Activated T-helper 1 cell treated with anti-CD3 and anti-CD28 coated beads, Interleukin-12 subunit alpha, Interleukin-12 subunit beta, Interleukin-2, Interleukin-4 antibody, amounts not matched to agents 30 ng/mL and 10 ng/mL and 1 ng/mL, durations not matched to agents 14 hours and 24 hours and 36 hours (primary cell): ENCODE measurements around the gene HPS1. TPM values are rescaled to one million over a fixed set of nuclear protein-coding genes. Genes with fewer than 3 reads are reported as not detected.

ENCODE experiments used
- DNase-seq: peaks from one replicate; pipeline ENCODE4 v3.0.0; 2021; ENCODE audit warnings: low spot score
- H3K27ac Mint-ChIP-seq: one replicate; pipeline ENCODE4 v1.8.0; 2021; ENCODE audit warnings: mild to moderate bottlenecking, mixed read lengths
- H3K27me3 Mint-ChIP-seq: one replicate; pipeline ENCODE4 v1.8.0; 2022; ENCODE audit warnings: mild to moderate bottlenecking, moderate library complexity, mixed read lengths; ENCODE audit not compliant: insufficient read depth
- H3K36me3 Mint-ChIP-seq: one replicate; pipeline ENCODE4 v1.8.0; 2021; ENCODE audit warnings: low read depth, mixed read lengths
- H3K4me1 Mint-ChIP-seq: one replicate; pipeline ENCODE4 v1.8.0; 2021; ENCODE audit warnings: low read depth, mixed read lengths
- H3K4me3 Mint-ChIP-seq: one replicate; pipeline ENCODE4 v1.8.0; 2021; ENCODE audit warnings: mild to moderate bottlenecking, moderate library complexity, mixed read lengths
- H3K9me3 Mint-ChIP-seq: one replicate; pipeline ENCODE4 v1.8.0; 2021; ENCODE audit warnings: mixed read lengths
- intact Hi-C: fragments of 100-400 bp; cut with micrococcal nuclease; formaldehyde crosslinking; loops from one replicate; pipeline ENCODE4 v1.15.1; 2024
- total RNA-seq: library from RNA; stranded (reverse); gene quantifications from 2 replicates; pipeline ENCODE4 v1.2.3, GENCODE V29; 2022

The HPS1 gene
- total RNA-seq, 1 donor from 2014 or later, result 63.1 TPM

DNA sequence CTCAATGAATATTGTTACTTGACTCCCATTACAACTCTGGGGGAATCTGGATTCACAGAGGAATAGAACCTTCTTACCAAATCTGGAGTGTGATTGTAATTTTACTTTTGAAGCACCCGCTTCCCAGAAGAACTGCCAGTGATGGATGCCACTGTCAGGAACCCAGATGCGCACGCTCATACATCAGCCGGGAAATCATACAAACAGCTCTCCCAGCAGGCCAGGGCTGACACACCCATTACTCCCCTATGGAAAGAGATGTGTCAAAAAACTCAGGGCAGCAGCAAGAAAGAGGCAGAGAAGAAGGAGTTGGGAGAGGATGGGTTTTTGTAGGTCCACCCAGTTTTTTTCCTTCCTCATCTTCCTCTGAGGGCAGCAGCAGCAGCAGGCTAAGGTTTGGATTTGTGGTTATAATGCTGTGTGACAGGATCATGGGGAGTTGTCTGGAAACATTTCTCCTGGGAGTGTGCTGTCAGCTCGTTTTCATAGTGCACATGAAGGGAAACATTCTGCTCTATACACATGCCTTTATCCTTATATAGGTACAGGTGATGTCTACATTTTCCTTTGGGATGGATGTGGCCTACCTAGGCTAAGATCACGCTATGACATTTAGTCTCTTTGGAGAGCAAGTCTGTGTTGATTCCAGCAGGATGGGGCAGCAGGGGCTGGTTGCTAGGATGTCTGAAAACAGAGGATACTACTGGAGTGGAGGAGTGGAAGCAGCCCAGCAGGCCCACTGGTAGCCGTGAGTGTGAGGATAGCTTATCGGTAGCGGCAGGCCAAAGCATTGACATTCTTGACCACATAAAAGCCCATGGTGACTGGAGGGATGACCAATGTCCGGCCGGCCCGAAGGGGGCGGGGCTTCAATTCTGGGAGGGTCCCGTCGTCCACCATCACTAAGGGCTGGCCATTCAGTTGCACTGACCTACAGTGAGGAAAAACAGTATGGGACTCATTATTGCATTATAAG, 12.4 kb upstream of the HPS1 start:
- DNase-seq, result no peak
- H3K9me3 Mint-ChIP-seq, result no peaks in the 10 kb centered on the region
- H3K4me3 Mint-ChIP-seq, result no peak overlapping the region
- intact Hi-C loops, result no loop called here
- no peaks in the 10 kb centered on the region for H3K36me3 Mint-ChIP-seq
- H3K27me3 Mint-ChIP-seq, result peaks cover 27% of the 10 kb centered on the region
- no peaks in the 10 kb centered on the region for H3K4me1 Mint-ChIP-seq
- H3K27ac Mint-ChIP-seq, result no peak overlapping the region

DNA sequence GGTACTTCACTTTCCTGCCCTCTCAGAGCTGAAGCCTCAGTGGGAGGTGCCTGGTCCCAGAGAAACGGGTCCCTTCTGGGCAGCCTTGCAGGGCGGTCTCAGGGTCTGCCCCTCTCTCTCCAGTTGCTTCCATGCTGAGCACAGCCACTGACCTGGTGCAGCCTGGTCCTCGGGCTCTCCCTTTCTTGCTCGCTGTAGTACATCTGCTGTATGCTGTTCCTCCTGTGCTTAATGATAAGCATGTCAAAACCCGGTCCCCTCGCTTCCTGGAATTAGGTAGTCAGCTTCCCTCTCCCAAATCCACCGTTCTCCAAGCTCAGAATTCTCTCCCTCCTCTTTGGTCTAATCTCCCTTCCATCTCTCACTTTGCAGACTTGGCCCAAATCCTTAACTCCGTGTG, 11.0 kb upstream of the HPS1 start:
- H3K9me3 Mint-ChIP-seq, result no peaks in the 10 kb centered on the region
- no peaks in the 10 kb centered on the region for H3K4me1 Mint-ChIP-seq
- DNase-seq, result no peak
- H3K4me3 Mint-ChIP-seq, result no peak overlapping the region
- no peak overlapping the region for H3K27ac Mint-ChIP-seq
- peaks cover 32% of the 10 kb centered on the region for H3K27me3 Mint-ChIP-seq
- no peaks in the 10 kb centered on the region for H3K36me3 Mint-ChIP-seq
- intact Hi-C loops, result no loop called here

DNA sequence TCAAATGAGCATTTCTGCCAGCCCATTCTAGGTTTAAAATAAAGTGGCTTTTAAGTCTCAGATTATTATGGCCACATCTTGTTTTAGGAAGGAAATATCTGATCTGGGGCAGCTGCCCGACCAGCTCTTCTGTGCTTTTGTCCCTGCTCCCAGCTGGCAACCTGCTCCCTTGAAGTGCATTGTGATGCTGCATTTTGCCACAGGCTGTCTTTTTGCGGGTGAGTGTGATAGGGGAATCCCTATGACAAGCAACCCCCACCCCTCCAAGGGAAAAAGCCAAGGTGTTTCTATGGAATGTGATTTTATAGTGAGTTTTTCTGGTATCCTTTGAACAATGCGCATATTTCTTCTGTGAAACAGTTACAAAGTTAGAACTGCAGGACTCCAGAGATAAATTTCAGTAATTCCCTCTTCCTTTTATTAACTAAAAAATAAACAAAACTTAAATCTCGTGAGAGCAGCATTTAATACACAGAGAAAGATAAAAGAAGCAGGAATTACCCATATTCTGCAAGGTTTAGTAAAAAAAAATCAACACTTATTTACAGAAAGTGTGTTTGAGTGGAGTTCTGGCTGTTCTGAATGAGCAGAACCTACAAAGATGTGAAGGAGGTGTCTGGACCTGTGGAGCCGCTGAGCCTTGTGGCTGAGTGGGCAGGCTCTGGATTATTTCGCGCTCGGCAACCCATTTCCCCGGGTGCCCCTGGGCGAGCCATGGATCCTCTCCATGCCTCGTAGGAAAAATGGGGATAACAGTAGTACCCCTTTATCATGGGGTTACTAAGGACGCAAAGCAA, 10.1 kb upstream of the HPS1 start:
- no peak for DNase-seq
- intact Hi-C loops, result no loop called here
- no peak overlapping the region for H3K27ac Mint-ChIP-seq
- H3K36me3 Mint-ChIP-seq, result no peaks in the 10 kb centered on the region
- peaks cover 34% of the 10 kb centered on the region for H3K27me3 Mint-ChIP-seq
- H3K9me3 Mint-ChIP-seq, result no peaks in the 10 kb centered on the region
- no peaks in the 10 kb centered on the region for H3K4me1 Mint-ChIP-seq
- no peak overlapping the region for H3K4me3 Mint-ChIP-seq

DNA sequence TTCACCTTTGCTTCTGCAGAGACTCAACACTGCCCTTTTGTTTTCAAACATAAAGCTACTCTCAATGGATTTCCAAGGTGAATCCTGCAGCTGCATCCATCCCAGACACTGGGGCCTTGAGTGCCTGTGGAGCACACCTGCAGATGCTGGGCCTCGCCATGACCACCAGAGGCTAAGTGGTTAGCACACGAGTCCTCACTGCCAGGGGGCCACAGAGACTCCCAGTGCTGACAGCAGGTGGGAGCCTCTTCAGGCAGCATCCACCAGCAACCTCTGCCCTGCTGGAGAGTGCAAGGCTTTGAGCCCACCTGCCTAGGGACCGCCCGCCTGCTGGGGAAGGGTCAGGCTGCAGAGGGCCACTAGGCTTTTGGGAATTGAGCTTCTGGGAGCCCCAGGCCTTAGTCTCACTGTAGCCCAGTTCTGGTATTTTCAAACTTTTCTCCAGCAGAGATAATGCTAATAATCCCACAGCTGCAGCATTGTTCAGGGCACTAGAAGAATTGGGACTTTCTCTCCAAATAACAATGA, 9.4 kb upstream of the HPS1 start:
- no peak overlapping the region for H3K4me3 Mint-ChIP-seq
- H3K4me1 Mint-ChIP-seq, result no peaks in the 10 kb centered on the region
- intact Hi-C loops, result no loop called here
- H3K9me3 Mint-ChIP-seq, result no peaks in the 10 kb centered on the region
- H3K36me3 Mint-ChIP-seq, result no peaks in the 10 kb centered on the region
- no peak for DNase-seq
- H3K27ac Mint-ChIP-seq, result no peak overlapping the region
- H3K27me3 Mint-ChIP-seq, result peaks cover 35% of the 10 kb centered on the region

DNA sequence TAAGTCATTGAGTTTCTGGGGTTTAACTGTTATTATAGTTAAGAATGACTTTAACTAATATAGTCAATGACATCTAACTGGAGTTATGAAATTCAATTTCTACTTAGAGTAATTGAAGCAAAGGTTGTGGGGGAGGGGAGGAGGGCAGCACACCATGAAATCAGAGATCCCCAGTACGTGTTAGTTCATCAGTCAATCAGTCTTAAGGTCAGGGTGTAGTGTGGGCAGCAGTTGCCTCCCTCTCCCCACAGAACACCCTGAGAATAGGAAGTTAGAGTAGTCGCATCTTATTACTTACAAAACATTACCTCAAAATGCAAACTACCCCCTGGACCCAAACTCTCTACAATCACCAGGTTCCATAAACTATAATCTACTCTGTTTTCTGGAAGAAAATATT, 7.0 kb upstream of the HPS1 start:
- Mint-ChIP-seq H3K4me3 (no peak overlapping the region), H3K36me3 (no peaks in the 10 kb centered on the region), H3K27ac (no peak overlapping the region), H3K27me3 (peaks cover 46% of the 10 kb centered on the region), H3K4me1 (no peaks in the 10 kb centered on the region), H3K9me3 (no peaks in the 10 kb centered on the region)
- intact Hi-C loops, result no loop called here
- DNase-seq, result no peak

DNA sequence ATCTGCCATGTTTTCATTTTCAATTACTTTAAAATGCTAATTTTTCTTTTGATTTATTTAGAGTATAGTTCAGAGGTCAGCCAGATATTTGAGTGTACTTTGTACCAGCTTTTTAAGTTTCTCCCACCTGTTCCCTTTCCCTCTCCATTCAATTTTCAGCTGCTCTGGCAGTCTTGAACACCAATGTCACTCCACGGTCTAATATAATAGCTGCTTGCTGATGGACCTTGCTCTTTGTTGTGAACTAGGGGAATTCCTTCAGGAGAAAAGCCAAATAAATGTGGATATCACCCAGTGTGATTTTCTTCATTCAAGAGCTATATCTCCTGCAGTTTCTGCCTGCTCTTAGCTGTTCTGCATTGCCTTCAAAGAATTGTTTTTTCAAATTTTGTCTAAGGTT, 3.9 kb upstream of the HPS1 start:
- no peaks in the 10 kb centered on the region for H3K9me3 Mint-ChIP-seq
- H3K27ac Mint-ChIP-seq, result no peak overlapping the region
- peaks cover 4% of the 10 kb centered on the region for H3K4me1 Mint-ChIP-seq
- intact Hi-C loops, result no loop called here
- no peak overlapping the region for H3K4me3 Mint-ChIP-seq
- H3K27me3 Mint-ChIP-seq, result peaks cover 29% of the 10 kb centered on the region
- no peak for DNase-seq
- peaks cover 2% of the 10 kb centered on the region for H3K36me3 Mint-ChIP-seq

DNA sequence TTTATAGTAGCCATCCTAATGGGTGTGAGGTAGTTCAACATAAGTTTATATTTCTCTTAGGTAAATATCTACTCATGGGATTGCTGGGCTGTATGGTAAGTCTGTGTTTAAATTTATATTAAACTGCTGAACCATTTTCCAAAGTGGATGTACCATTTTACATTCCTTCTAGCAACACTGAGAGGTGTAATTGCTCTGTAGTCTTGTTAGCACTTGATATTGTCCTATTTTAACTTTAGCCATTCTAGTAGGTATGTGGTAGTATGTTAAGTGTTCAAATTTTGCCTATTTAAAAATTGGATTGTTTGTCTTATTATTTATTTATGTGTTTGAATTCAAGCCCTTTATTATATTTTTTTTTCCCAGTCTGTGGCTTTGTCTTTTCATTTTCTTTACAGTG, 2.6 kb upstream of the HPS1 start:
- Mint-ChIP-seq H3K4me3 (no peak overlapping the region), H3K36me3 (peaks cover 9% of the 10 kb centered on the region), H3K4me1 (peaks cover 13% of the 10 kb centered on the region), H3K27ac (no peak overlapping the region), H3K9me3 (no peaks in the 10 kb centered on the region), H3K27me3 (peaks cover 29% of the 10 kb centered on the region)
- DNase-seq, result no peak
- intact Hi-C loops, result loop anchor here (5.0 kb wide), 2 partner anchors 983 to 1168 kb away; partner anchors contain the start of gene GOT1

DNA sequence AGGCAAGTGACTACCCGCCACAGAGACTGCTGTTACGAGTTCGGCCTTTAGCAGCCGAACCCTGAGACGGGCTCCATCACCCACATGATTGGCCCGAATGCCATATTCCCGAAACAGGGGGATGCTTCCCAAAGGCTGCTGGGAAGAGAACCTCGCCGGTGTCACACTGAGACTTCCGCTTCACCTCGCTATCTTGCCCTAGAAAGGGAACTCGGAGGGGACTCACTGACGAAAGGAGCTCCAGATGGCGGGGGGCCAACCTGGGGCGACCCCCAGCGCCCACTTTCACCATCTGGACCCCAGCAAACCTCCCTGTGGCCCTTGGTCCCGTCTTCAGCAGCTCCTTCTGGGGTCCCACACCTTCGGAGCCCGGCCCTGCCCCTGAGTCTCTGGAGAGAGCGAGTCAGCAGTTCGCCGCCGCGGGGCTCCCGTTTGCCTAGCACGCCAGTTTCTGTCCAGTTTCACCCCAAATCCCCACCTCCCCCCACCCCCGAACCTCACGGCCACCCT, 529 bp downstream of the HPS1 start:
- intact Hi-C loops, result loop anchor here (2.0 to 5.0 kb wide), 3 partner anchors 311 to 1171 kb away; partner anchors contain the start of genes GOT1 and R3HCC1L
- peaks cover 35% of the 10 kb centered on the region for H3K4me1 Mint-ChIP-seq
- H3K4me3 Mint-ChIP-seq, result peak overlapping the region; percentile 92
- peak; percentile 23 for DNase-seq
- no peaks in the 10 kb centered on the region for H3K9me3 Mint-ChIP-seq
- peaks cover 17% of the 10 kb centered on the region for H3K27me3 Mint-ChIP-seq
- peaks cover 28% of the 10 kb centered on the region for H3K36me3 Mint-ChIP-seq
- peak overlapping the region; percentile 80 for H3K27ac Mint-ChIP-seq

DNA sequence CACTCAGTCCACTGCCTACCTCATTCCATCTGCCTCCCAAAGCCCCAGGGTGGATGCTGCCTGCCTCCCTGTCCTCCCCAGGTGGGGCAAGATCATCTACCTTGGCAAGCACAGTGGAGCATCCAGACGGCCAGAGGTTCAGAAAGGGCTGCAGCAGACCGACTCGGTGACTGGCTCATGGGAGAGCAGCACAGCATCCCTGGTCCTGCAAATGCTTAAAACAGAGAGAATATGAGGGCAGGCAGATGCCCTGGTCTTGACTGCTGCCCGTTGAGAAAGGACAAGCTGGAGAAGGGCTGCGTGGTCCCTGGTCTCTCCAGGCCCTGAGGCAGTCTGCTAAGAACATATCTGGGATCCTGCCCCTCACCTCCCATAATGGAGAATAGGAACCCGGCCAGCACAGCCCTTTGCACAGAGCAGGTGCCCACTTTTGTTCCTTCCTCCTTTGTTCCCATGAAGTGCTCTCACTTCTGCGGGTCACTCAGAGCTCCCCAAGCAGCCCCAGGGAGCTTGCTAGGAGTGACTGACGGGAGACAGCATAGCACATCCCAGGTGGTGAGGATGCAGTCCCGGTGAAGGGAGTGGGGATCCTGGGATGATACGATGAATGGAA, 1.4 kb downstream of the HPS1 start:
- intact Hi-C loops, result loop anchor here (5.0 kb wide), 2 partner anchors 987 to 1172 kb away; partner anchors contain the start of gene GOT1
- no peak for DNase-seq
- peak overlapping the region; percentile 80 for H3K27ac Mint-ChIP-seq
- H3K4me3 Mint-ChIP-seq, result peak overlapping the region; percentile 92
- no peaks in the 10 kb centered on the region for H3K9me3 Mint-ChIP-seq
- H3K27me3 Mint-ChIP-seq, result peaks cover 11% of the 10 kb centered on the region
- H3K4me1 Mint-ChIP-seq, result peaks cover 39% of the 10 kb centered on the region
- H3K36me3 Mint-ChIP-seq, result peaks cover 32% of the 10 kb centered on the region

DNA sequence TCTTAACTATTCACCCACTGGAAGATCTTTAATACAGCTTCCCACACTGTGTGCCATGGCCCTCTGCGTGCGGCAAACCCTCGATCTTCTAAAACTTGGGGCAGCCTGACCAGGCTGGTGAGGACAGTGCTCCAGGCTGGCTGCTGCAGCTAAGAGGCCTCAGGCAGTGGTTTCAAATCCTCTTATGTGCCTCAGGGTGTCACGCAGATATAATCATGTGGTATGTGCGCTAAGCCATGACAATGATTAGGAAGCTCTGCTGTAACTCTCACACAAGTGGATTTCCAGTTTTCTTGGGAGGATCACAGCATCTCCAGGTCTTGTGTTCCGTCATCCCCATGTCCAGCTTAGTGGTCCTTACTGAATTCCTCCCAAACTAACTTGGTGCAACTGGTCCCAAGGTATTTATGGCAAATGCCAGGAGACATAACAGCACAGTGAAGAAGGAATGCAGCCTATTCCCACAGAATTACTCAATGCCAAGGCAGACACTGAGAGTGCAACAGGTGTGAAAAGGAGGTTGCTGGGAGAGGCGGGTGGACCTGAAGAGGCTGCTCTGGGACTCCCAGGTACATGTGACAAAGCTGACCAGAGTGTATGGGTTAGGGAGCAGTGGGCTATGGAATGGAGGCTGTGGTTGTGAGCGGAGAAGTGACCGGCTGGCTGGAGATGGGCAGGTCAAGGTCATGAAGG, 2.3 kb downstream of the HPS1 start:
- Mint-ChIP-seq H3K9me3 (peaks cover 3% of the 10 kb centered on the region), H3K27ac (peak overlapping the region; percentile 51), H3K27me3 (peaks cover 3% of the 10 kb centered on the region), H3K4me3 (peak overlapping the region; percentile 92), H3K36me3 (peaks cover 39% of the 10 kb centered on the region), H3K4me1 (peaks cover 39% of the 10 kb centered on the region)
- intact Hi-C loops, result loop anchor here (5.0 kb wide), 2 partner anchors 988 to 1173 kb away; partner anchors contain the start of gene GOT1
- no peak for DNase-seq

DNA sequence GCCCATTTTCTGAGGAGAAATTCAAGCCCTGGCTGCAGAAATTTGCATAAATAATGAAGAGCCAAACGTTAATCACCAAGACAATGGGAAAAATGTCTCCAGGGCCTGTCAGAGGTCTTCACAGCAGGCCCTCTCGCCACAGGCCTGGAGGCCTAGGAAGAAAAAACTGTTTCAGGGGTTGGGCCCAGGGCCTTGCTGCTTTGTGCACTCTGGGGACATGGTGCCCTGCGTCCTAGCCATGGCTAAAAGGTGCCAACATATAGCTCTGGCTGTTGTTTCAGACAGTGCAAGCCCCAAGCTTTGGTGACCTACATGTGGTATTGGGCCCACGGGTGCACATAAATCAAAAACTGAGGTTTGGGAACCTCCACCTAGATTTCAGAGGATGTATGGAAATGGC, 8.0 kb downstream of the HPS1 start:
- H3K4me1 Mint-ChIP-seq, result peaks cover 35% of the 10 kb centered on the region
- H3K4me3 Mint-ChIP-seq, result no peak overlapping the region
- no peaks in the 10 kb centered on the region for H3K27me3 Mint-ChIP-seq
- no peak overlapping the region for H3K27ac Mint-ChIP-seq
- H3K9me3 Mint-ChIP-seq, result peaks cover 3% of the 10 kb centered on the region
- H3K36me3 Mint-ChIP-seq, result peaks cover 64% of the 10 kb centered on the region
- DNase-seq, result no peak
- intact Hi-C loops, result no loop called here

DNA sequence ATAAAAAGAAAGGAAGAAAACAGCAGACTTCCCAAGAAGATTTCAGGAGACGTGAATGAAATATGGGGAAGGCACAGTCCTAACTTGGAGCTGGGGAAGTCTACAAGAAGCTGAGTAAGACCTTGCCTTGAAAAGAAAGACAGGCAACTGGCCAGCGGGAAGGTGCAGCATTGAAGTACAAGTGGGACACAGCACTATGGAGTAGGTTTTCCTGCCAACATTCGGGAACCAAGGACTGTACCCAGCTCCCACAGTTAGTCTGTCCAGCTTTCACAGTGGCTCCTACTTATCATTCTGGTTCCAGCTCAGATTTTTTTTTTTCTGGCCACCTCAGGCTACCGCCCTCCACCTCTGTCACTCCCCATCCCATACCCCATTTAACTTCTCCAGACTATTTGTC, 10.0 kb downstream of the HPS1 start:
- Mint-ChIP-seq H3K4me1 (peaks cover 18% of the 10 kb centered on the region), H3K27ac (no peak overlapping the region), H3K4me3 (no peak overlapping the region), H3K27me3 (no peaks in the 10 kb centered on the region), H3K9me3 (peaks cover 3% of the 10 kb centered on the region), H3K36me3 (peaks cover 60% of the 10 kb centered on the region)
- DNase-seq, result no peak
- intact Hi-C loops, result no loop called here
